H1 (cell line): ENCODE results near the gene CAMSAP3.

Experiments used
- BCL11A ChIP-seq, 2 experiments: IDR thresholded peaks; one replicate each; pipeline ENCODE4 v1.6.1; 2011; ENCODE audit warnings: low read depth in 2 of 2, low read length in 2 of 2, mild to moderate bottlenecking in 2 of 2
- JUND ChIP-seq: IDR thresholded peaks from 2 replicates; pipeline ENCODE4 v1.6.1; 2011; ENCODE audit warnings: mild to moderate bottlenecking, improper control_type of control experiment, low read length
- MAFK ChIP-seq: IDR thresholded peaks from 2 replicates; pipeline ENCODE4 v1.6.1; 2012; ENCODE audit warnings: low read depth, mild to moderate bottlenecking, improper control_type of control experiment, low read length
- POLR2A ChIP-seq, 2 experiments: IDR thresholded peaks; 1 replicate in 1 of 2; 2 replicates in 1 of 2; pipeline ENCODE4 v1.6.1; 2011; ENCODE audit warnings: low read depth in 2 of 2, low read length in 2 of 2, mild to moderate bottlenecking in 2 of 2; ENCODE audit errors: control extremely low read depth in 1 of 2
- TF ChIP-seq, protein P1 (sequence below), 3 experiments: IDR thresholded peaks; 1 replicate in 2 of 3; 2 replicates in 1 of 3; pipeline versions ENCODE4 v1.5.1 to v1.6.1; 2011; ENCODE audit warnings: low read length in 3 of 3, mild to moderate bottlenecking in 3 of 3, inconsistent platforms in 2 of 3, low read depth in 1 of 3, moderate library complexity in 1 of 3; ENCODE audit not compliant: insufficient read depth in 1 of 3; ENCODE audit errors: control extremely low read depth in 1 of 3

DNA sequence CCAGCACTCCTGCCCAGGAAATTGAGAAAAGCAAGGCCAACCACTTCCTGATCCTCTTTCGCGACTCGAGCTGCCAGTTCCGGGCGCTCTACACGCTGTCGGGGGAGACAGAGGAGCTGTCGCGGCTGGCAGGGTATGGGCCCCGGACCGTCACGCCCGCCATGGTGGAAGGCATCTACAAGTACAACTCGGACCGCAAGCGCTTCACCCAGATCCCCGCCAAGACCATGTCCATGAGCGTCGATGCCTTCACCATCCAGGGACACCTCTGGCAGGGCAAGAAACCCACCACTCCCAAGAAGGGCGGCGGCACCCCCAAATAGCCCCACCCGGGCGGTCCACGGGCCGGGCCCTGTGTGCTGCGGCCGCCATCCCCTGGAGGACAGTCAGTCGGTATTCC, 22.1 kb downstream of the CAMSAP3 start:
- TF ChIP-seq MAFK (no peak), BCL11A (IDR thresholded peaks at IDR 0.05; ENCODE audit: low read depth in 2 of 2, low read length in 2 of 2) (no peak), JUND (no peak), POLR2A (IDR thresholded peaks at IDR 0.05; ENCODE audit: control extremely low read depth in 1 of 2, low read depth in 2 of 2, low read length in 2 of 2) (no peak)
- TF ChIP-seq, protein P1, sequence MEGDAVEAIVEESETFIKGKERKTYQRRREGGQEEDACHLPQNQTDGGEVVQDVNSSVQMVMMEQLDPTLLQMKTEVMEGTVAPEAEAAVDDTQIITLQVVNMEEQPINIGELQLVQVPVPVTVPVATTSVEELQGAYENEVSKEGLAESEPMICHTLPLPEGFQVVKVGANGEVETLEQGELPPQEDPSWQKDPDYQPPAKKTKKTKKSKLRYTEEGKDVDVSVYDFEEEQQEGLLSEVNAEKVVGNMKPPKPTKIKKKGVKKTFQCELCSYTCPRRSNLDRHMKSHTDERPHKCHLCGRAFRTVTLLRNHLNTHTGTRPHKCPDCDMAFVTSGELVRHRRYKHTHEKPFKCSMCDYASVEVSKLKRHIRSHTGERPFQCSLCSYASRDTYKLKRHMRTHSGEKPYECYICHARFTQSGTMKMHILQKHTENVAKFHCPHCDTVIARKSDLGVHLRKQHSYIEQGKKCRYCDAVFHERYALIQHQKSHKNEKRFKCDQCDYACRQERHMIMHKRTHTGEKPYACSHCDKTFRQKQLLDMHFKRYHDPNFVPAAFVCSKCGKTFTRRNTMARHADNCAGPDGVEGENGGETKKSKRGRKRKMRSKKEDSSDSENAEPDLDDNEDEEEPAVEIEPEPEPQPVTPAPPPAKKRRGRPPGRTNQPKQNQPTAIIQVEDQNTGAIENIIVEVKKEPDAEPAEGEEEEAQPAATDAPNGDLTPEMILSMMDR (IDR thresholded peaks at IDR 0.05; ENCODE audit: control extremely low read depth in 1 of 3, insufficient read depth in 1 of 3, low read depth in 1 of 3, low read length in 3 of 3), result no peak
